Gastrocnemius medialis (tissue), 4 donors: Measurements from ENCODE around the gene ANKRD11.

Experiments used
- POLR2A ChIP-seq, 2 donors: fragments of 450-650 bp; IDR thresholded peaks; one replicate each; pipeline ENCODE4 v1.6.1; 2017; ENCODE audit warnings: antibody characterized with exemption in 2 of 2, mild to moderate bottlenecking in 2 of 2, moderate library complexity in 2 of 2
- TF ChIP-seq, protein P1 (sequence below), 5 experiments: fragments of 450-650 bp in 3 of 5; fragments of 200-600 bp in 2 of 5; sonication (generic) in 2 of 5; IDR thresholded peaks in 4 of 5; conservative IDR thresholded peaks in 1 of 5; 1 replicate in 4 of 5; 2 replicates in 1 of 5; pipeline ENCODE4 v1.5.1; 2016 to 2019; ENCODE audit warnings: antibody characterized with exemption in 5 of 5, mild to moderate bottlenecking in 3 of 5, moderate library complexity in 3 of 5

DNA sequence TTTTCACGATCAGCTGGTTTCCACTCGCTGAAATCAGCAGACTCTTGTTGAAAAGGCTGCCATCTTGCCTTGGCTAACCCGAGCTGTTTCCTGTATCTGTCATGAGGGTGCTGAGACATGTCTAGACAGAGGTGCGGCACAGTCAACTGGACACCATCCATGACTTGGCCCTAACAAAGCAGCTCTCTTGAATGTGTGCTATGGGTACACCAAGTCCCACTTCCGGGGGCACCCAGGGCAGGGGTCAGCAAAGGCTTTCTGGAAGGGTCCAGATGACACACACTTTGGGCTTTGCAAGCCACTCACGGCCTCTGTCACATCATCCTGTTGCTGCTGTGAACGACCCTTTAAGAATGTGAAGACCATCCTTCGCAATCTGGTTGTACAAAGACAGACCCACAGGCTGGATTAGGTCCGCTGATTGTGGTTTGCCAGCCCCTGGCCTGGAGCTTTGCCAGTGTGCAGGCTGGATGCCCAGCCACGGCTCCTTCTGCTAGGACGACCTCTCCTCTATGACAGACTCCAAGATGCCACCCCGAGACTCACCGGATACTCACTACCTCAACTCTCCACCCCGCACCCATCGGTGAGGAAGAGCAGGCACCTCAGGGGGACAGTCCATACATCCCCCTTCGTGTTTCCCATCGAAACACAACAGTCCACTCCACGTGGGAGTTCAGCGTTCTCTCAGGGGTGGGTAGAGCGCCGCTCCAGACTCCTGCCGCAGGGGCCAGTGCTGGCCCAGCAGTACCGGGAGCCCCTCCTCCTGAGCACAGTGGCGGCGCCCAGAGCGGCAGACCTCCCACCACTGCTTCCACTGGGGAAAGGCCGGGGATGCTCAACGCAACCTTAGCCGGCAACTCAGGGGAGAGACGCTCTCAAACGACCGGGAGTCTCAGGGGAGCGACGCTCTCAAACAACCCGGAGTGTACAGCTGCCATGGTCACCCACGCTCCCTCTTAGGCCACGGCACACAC, 123.5 kb downstream of the ANKRD11 start:
- TF ChIP-seq, protein P1, sequence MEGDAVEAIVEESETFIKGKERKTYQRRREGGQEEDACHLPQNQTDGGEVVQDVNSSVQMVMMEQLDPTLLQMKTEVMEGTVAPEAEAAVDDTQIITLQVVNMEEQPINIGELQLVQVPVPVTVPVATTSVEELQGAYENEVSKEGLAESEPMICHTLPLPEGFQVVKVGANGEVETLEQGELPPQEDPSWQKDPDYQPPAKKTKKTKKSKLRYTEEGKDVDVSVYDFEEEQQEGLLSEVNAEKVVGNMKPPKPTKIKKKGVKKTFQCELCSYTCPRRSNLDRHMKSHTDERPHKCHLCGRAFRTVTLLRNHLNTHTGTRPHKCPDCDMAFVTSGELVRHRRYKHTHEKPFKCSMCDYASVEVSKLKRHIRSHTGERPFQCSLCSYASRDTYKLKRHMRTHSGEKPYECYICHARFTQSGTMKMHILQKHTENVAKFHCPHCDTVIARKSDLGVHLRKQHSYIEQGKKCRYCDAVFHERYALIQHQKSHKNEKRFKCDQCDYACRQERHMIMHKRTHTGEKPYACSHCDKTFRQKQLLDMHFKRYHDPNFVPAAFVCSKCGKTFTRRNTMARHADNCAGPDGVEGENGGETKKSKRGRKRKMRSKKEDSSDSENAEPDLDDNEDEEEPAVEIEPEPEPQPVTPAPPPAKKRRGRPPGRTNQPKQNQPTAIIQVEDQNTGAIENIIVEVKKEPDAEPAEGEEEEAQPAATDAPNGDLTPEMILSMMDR (IDR thresholded peaks at IDR 0.05 in 4 of 5, conservative IDR thresholded peaks at IDR 0.05 in 1 of 5), result no peak
- TF ChIP-seq POLR2A (IDR thresholded peaks at IDR 0.05), result no peak
